ENCODE measurements around the gene ALDOC.
"Not testable (repeated sequence)": the region's sequence is repeated elsewhere in the genome, so short reads cannot be mapped to it uniquely, and the experiment has no call there.

Gene ALDOC

DNA sequence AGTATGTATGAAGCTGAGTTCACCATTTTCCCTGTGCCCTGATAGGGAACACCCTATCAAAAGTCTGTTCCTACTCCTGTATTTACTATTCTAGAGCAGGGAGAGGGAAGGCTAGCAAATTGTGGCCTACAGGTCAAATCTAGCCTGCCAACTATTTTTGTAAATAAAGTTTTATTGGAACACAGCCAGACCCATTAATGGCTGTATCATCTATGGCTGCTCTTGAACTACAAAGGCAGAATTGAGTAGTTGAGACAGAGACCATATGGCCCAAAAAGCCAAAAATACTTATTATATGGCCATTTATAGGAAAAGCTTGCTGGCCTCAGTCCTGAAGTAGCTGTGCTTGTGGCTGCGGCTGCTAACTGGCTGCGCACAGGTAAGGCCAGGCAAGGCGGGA is 4.3 kb upstream of the ALDOC start:
- no peak for DNase-seq

DNA sequence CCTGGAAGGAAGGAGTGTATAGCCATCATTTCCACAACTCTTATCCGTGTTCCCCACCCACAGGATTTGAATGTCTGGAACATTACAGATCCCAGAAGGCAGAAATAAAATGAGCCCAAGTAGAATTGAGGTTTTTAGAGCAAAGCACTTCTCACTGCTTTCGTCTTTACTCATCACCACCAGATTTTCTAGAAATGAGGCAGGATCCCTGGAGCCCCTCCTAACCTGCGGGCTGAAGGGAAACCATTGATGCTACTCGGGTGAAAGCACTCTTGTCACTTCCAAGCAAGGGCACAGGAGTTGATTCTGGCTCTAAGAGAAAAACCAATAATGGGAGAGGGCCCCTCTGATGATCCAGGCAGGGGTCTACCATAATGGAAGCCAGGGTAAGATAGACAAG is 2.8 kb upstream of the ALDOC start:
- DNase-seq, result no peak

DNA sequence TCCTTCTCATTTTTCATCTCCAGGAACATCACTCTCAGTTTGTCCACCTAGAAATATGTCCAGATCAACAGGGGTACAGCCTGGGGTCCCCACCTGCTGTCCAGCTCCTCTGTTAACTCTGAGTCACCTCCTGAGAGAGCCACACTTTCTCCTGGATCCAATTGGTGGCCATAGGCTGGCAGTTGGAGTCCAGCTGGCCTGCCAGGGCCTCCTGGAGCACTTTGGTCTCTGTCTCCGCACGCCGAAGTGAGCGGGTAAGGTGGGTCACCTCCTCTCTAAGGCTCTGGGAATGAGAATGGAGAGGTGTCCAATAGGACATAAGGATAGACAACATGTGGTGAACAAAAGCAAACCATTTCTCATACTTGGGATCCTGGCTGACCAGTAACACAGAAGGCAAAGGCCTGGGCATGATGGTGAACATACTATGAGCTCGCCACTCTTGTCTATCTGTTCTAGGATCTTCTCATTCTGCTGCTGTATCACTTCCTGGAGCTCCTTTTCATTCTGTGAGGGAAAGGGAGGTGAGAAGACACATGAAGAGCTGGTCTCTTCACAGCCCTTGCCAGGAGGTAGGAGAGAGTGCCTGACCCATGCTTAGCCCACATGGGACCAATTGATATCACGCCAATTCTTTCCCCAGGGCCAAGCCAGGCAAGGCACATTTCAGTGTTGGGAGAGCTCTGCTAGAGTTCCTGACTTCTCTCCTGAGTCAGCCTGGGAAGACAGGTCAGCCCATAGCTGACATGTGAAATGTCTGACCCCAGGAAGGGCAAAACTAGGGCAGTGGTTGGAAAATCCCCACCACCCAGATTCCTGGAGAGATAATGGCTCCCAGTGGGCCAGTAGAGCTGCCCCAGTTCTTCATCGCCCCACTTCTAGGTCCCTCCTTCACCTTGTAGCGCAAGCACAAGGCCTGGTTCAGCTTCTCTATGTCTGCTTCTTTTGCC is 1.8 kb upstream of the ALDOC start:
- no peak for DNase-seq

DNA sequence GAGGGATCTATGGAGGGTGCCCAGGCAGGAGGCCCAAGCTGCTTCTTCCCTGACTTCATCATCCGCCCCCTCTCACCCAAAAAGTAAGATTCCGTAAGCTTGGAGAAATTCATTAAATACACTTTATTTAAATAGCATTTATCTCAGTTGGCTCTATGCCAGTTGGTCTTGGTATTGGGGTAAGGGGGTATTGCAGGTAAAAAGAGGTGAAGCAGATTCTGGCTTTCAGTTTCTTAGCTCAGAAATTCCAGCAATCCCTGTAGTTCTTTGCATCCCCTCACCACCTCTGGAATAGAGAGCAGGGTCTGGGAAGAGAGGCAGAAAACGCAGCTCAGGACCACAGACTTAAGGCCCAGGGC is 750 bp upstream of the ALDOC start:
- DNase-seq, result no peak

DNA sequence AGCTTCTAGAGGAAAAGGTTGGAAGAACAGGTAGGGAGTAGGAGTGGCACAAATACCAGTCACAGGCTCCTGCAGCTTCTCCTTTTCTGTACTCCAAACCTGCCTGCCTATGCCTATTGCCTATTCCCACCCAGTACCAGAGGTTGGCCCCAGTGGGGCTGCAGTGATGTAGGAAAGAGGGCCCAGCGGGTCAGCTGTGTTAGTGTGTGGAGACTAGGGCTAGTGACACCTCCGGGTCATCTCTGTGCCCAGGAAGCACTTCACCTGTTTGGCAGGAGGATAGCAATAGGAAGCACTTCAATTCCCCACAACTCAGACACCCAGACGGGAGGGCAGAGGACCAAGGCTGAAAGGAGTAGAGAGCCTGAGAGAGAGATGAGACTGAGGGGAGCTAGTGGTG is 679 bp downstream of the ALDOC start:
- DNase-seq, result not testable (repeated sequence)

DNA sequence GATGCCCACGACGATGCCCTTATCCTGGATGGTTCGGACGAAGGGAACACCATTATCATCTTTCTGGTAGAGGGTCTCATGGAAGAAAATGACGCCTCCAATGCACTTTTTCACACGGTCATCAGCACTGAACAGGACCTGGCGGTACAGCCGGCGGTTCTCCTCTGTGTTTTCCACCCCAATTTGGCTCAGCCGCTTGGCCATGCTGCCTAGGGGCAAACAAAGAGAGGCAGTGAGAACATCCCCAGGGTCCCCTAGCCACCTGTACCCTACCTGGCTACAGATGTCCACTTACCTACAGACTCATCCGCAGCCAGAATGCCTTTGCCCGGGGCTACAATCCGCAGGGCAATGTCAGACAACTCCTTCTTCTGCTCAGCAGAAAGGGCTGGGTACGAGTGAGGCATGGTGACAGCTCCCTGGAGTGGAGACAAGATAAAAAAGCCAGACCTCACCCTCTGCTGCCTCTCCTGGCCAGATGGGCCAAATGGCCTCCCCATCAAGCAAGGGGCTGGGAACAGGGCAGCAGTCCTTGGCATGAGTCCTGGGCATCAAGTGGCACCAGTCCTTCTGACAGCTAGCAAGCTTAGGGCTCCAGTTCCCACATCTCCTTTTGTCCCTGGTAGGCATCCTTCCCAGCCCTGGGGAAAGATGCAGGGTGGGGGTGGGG is 1.4 kb downstream of the ALDOC start:
- no peak for DNase-seq

DNA sequence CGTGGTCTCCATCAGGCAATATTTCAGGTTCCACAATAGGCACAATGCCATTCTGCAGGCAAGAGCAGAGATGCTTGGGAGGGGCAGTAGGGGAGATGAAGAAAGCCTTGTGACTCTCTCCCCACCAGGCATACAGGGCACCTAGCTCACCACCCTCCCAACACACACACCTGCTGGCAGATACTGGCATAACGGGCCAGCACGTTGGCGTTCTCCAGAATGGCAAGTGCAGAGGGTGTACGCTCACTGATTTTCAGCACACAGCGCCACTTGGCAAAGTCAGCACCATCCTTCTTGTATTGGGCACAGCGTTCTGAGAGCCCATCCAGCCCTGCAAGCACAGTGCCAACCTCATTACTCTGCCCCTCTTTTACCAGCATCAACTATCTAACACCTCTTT is 2.2 kb downstream of the ALDOC start:
- DNase-seq, result no peak

DNA sequence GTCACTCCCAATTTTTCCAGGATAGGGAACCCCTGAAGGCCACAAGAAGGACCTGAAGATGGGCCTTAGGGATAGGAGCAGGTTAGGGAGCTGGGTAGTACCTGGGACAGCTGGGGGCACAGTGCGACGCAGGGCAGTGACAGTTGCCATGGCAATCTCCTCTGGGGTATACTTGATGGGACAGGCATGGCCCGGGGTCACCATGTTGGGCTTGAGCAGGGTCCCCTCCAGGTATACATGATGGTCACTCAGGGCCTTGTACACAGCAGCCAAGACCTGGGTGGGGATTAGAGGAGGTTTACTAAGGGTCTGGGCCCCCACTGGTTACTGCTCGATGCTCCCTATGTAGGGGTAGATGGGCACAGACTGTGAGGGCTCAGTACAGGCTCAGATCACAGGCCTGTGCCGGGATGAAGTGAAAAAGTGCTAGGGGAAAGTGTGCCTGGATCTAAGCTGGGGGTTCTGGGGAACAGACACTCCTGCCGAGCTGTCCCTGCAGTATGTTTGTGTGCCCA is 2.7 kb downstream of the ALDOC start:
- no peak for DNase-seq

DNA sequence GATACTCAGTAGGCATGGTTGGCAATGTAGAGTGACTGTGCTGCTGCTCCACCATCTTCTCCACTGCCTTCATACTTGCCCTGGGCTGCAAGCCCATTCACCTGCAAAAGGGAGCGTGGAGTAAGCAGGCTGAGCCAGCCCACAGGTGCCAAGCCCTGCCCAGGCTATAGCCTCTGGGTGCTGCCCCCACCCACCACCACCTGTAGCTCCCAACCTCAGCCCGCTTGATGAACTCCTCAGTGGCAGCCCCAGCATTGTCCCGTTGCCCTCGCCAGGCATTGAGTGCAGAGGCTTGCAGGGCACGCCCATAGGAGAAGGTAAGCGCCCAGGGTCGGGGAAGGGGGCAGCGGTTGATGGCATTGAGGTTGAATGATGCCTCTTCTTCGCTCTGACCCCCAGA is 3.2 kb downstream of the ALDOC start:
- no peak for DNase-seq

DNA sequence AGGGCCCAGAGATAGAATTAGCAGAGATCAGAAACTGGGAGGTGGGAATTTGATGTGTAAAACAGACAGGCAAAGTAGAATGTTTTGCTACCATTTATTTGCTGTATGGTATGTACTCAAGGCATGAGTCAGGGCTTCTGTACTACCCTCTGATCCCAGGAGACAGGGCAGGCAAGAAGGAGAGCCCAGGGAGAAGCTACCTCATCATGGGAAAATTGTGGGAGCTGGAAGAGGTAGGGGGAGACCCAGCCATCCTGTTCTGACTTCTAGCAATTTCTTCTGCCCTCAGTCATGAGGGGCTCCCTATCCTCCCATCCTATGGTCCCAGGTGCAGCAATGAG is 3.7 kb downstream of the ALDOC start:
- no peak for DNase-seq

DNA sequence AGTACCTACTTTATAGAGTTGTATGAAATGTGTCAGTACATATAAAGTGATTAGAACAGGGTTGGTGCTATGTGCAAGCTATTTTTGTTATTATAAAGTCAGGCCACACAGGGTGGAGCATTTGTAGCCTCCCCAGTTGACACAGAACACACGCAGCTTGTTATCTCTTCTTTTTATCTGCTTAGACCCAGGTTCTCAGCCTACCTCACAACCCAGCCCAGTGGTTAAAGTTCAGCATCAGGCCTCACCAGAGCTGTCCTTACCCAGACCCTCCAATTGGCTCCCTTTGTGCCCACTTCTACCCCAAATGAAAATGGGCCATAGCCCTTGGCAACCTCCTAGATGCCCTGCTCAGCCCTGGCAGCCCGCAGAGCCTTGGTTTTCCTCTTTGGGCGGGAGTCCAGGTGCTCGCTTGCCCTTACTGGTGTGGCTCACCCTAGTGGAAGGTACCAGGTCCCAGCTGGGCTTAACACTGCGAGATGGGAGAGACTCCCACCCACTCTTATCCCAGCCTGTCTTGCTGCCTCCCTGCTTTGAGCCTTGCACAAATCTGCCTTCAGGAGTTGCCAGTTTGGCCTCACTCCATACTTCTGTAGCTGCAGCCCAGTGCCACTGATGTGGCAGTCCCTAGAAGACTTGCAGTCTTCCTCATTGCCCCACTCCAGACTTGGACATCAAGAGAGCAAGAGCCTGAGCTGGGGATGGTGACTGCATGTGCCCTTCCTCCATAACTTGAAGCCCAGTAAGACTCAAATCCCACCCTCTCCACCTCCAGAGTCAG is 4.2 kb downstream of the ALDOC start:
- no peak for DNase-seq

DNA sequence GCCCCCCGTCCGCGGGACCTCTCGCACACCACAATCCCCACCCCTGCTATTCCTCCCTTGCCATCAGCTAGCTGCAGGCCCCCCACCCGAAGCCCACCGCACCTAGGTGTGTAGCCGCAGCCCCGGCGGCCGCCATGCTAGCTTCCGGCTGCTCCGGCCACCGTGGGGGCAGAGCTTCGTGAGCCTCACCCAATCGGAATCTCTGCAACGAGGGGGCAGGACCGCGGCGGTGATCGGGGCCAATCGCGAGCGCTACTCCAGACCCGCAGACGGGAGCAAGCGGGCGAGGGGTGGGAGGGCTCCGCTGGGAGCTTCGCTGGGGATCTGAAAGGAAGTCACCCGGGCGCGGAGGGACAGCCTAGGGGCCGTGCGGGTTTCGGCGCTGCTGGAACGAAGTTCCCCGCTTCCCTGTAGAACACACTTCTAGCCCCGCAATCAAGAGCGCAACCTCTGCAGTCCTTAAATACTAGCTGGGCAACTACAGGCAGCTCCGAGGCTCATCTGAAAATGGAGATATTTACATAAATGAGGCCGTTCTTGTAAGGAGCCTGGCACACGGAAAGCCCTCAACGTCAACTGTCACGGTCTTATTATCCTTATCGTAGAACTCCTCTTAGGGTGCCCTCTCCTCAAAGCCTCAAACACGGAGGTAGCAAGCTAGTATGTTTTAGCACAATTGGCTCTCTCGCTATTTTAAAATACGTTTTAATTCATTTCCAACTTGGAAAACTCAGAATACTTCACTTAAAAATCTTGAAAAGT is 5.2 kb downstream of the ALDOC start, which contains the start of gene PIGS:
PIGS (minus strand) TSS at position 164 of the 762 bp plus-strand sequence; CDS start at position 136, 28 bp downstream.
- DNase-seq, result peak; percentile 86

DNA sequence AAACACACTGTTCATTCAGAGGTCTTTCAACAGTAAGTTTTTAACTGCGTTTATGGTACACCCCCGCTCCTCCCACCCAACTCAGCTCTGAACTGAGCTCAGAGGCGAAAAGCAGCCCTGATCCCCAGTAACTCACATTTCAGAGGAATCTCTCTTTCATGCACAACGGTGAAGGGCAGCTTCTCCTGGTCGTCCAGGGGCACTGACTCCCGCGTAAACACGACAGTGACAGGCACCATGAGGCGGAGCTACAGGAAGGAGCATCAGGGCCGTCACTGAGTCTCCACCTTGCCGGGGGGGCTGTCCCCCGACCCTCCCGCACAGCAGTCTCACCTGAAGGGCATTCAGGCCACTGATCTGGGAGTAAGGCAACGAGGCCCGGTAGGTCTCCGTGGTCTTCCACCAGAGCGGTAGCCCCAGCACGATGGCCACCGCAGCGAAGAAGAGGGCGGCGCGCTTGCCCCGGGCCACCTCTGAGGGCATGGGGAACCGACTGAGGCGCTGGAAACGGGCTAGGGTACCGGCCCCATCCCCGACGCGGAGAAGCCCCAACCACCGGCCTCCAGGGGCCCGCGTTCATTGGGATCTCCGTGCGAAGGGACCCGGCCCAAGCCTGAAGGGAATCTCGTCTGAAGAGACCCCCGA is 5.9 kb downstream of the ALDOC start:
- DNase-seq, result peak; percentile 67

DNA sequence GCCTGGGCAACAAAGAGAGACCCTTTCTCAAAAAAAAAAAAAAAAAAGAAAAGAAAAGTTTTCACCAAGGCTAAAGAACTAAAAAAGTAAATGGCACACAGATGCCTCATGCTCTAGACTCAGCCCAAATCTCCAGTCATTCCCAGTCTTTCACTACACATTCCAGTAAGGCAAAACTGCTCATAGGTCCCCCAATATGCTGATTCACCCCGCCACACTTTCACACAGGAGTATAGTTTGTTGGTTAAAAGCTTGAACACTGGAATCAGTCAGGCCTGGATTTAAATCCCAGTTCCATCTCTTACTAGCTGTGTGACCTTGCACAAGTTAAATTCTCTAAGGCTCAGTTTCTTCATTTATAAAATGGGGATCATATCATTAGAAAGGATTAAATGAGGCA is 7.2 kb downstream of the ALDOC start:
- DNase-seq, result no peak

DNA sequence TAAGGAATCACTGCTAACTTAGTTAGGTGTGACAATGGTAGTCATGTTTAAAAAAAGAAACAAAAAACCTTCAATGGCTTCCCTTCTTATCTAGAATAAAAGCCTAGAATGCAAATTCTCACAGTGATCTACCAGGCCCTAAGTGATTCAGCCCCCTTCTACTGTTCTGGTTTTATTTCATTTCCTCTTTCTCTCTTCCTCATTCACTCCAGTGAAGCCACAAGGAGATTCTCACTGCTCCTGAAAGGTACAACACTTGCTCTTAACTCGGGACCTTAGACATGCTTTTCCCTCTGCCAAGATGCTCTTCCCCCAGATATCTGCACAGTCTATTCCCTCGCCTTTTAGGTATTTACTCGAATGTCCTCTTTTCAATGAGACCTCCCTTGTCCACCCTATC is 9.1 kb downstream of the ALDOC start:
- DNase-seq, result no peak

DNA sequence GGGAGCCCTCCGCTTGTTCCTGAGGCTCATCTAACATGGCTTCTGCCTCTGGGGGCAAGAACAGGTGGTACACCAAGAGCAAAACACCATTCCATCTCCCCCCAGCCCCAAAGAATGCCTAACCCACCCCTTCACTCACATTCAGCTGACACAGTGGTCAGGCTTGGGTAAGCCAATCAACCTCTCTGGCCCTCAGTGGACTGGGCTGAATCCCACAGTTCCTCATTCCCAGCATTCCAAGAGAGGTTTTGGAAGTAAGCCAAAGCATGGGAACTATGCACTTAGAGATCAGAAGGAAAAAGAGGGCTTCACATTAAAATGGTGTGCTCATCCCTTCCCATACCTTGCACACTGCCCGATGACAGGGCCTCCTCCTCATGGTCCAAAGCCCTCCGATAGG is 13.2 kb downstream of the ALDOC start:
- no peak for DNase-seq

DNA sequence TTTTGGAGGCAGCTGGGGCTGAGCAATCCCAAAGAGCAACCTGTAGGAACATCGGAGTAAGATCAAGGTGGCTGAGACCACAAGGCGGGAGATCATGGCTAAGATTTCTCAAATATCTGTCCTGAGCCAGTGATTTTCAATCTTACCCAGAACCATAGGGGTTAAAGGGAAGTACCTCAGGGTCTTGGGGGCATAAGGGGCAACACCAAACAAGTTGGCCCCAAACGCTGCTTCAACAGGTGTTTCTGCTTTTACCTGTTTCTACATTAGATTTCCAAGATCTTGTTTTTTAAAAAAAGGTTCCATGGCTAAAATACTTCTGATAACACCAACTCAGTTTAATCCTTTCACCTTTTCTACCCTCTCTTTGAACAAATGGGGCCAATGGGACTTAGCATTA is 21.7 kb downstream of the ALDOC start:
- DNase-seq, result no peak

DNA sequence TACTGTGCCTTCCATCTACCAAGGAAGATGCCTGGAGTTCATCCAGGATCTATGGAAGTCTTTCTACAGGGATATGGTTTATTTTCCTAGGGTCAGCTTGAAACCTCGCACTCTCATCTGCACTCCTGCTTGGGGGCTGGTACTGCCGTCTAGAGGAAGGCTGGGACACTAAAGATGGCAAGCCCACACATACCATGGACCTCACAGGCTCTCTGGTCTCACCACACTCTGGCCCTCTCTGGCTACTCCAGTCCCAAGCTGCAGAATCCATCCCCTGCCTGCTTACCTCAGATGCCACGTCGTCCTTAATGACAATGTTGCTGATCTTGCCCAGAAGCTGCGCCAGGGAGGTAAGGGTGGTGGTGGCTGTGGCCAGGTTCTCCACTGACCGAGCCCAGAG is 22.1 kb downstream of the ALDOC start:
- no peak for DNase-seq

DNA sequence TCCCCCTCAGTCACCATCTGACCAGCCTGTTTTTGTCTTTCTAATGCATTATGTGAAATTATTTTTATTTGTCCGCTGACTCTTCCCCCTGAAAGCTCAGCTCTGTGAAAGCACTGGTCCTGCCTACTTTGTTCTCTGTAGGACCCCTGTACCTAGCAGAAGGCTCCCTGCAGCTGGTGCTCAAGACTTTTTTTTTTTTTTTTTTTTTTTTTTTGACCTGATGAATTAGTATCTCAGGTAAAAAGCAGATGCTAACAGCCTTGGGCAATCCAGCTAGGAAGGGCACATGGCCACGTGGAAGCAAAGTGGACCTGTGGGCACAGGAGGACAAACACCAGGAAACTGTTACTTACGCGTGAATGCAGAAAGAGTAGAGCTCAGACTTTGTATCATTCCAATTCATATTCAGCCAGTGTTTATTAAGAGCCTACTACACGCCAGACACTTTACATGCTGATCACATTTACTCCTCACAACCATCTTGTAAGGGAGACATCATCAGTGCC is 23.6 kb downstream of the ALDOC start:
- no peak for DNase-seq

DNA sequence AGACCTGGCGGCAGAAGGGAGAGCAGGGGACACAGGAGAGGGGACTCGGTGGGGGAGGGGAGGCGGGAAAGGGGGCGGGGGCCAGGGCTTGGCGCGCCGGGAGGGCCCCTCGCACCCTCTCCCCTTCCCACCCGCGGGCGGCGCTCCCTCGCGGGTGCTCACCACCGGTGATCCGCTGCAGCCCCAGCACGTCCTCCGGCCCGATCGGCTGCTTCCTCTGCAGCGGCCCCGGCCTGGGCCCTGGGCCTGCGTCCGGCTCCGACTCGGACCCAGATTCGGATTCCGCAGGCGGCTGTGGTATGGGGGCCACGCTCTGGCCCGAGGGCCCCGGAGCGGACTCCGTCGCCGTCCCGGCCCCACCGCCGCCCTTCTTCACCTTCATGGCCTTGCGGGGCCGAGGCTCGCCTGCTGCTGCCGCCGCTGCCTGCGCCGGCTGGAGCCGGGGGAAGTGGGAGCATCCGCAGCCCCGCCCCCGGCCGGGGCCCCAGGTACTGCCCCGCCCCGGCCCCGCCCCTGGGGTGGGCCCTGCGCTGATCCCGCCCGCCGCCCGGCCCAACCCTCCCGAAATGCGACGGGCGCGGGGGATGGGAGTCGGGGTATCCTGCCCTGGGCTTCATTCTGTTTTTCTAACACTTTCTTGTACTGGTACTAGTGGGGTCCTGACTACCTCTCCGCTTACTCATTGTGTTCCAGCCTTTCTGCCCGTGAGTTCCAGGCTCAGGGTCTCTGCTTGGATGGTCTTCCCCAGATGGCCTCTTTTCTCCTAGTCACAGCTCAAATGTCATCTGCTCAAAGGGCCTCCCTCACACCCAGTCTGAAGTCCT is 24.3 kb downstream of the ALDOC start, which contains the start of gene UNC119:
UNC119 (minus strand) TSS at position 449 of the 824 bp plus-strand sequence; CDS start at position 382, 67 bp downstream.
- DNase-seq, result peak; percentile 61
